Measurements from ENCODE around the gene LRRC45.

The LRRC45 gene

GRCh38 chr17:82063424-82064415, 40.6 kb downstream of the LRRC45 start:
- DNase-seq (ENCODE audit: low read depth) = no peak
- TF ChIP-seq, protein P1, sequence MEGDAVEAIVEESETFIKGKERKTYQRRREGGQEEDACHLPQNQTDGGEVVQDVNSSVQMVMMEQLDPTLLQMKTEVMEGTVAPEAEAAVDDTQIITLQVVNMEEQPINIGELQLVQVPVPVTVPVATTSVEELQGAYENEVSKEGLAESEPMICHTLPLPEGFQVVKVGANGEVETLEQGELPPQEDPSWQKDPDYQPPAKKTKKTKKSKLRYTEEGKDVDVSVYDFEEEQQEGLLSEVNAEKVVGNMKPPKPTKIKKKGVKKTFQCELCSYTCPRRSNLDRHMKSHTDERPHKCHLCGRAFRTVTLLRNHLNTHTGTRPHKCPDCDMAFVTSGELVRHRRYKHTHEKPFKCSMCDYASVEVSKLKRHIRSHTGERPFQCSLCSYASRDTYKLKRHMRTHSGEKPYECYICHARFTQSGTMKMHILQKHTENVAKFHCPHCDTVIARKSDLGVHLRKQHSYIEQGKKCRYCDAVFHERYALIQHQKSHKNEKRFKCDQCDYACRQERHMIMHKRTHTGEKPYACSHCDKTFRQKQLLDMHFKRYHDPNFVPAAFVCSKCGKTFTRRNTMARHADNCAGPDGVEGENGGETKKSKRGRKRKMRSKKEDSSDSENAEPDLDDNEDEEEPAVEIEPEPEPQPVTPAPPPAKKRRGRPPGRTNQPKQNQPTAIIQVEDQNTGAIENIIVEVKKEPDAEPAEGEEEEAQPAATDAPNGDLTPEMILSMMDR (IDR thresholded peaks at IDR 0.05; ENCODE audit: low read depth, low read length) = no peak
- TF ChIP-seq POLR2A (IDR thresholded peaks at IDR 0.05; ENCODE audit: extremely low read depth, insufficient read length) (no peak), MYC (IDR thresholded peaks at IDR 0.05; ENCODE audit: low read depth, low read length) (no peak)
- TF ChIP-seq, protein P2, sequence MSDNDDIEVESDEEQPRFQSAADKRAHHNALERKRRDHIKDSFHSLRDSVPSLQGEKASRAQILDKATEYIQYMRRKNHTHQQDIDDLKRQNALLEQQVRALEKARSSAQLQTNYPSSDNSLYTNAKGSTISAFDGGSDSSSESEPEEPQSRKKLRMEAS (IDR thresholded peaks at IDR 0.05; ENCODE audit: low read depth, low read length) = no peak
- peak overlapping the region; percentile 67 for H3K4me3 ChIP-seq (ENCODE audit: low read depth, low read length)

DNA sequence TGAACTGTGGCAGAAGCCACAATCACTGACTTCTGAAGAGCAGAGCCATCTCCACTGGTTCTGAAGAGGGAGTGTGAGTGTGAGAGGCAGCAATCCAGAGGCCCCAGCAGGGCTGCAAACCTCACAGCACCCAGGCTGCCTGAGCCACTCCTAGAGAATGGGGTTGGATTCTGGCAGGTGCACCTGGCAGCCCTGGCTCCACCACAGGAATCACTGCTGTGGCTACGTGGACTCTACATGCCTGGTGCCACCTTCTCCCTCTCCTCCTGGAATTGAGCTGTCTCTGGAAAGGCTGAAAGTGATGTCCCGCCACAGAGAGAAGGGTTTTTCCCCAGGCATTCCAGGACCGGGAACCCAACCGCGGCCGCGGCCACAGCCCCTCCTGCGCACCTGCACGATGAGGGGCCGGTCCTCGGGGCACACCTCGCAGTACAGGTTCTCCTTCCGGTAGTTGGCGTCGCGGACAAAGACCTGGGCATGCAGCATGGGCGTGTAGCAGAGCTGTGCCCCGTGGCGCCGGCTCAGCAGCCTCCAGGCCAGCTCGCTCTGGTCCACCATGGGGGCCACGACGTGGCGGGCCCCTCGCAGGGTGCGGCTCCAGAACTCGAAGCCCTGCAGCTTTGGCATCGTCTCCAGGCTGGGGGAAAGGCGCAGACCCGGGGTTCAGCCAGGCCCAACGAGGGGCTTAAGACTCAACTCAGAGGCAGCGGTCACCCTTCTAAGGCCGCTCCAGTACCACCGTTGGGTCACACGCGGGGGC, 41.5 kb downstream of the LRRC45 start:
- DNase-seq (ENCODE audit: low read depth) = no peak

DNA sequence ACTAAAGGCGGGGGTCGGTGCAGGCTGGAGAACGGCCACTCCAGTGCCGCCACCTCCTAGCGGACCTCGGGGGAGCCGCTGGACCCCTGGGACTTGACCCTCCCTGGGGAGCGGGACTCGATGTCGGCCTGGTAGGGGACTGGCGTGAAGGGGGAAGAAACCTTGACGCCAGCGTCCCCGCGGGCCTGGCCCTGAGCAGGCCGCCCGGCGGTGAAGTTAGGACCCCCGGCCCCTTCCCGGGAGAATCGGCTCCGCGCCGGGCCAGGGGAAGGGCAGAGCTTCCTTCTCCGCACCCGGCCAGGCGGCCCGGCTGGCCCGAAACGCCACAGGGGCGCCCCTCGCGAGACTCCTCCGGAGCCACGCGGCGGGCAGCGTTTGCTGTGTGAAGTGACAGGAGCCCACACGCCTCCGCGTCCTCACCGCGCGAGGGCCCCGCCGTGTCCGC, 42.1 kb downstream of the LRRC45 start:
- no peak for DNase-seq (ENCODE audit: low read depth)
- peak overlapping the region; percentile 67 for H3K4me3 ChIP-seq (ENCODE audit: low read depth, low read length)
- TF ChIP-seq MYC (IDR thresholded peaks at IDR 0.05; ENCODE audit: low read depth, low read length) (no peak), POLR2A (IDR thresholded peaks at IDR 0.05; ENCODE audit: extremely low read depth, insufficient read length) (no peak)
- TF ChIP-seq, protein P1 (IDR thresholded peaks at IDR 0.05; ENCODE audit: low read depth, low read length) = no peak
- TF ChIP-seq, protein P2 (IDR thresholded peaks at IDR 0.05; ENCODE audit: low read depth, low read length) = no peak

More for the DNA sequence above, 41.5 kb downstream of the LRRC45 start:
- peak overlapping the region; percentile 67 for H3K4me3 ChIP-seq (ENCODE audit: low read depth, low read length)
- TF ChIP-seq POLR2A (IDR thresholded peaks at IDR 0.05; ENCODE audit: extremely low read depth, insufficient read length) = no peak
- TF ChIP-seq, protein P1 (IDR thresholded peaks at IDR 0.05; ENCODE audit: low read depth, low read length) = no peak

GRCh38 chr17:82065638-82066303, 42.7 kb downstream of the LRRC45 start, which contains the start of gene DUS1L:
Gene DUS1L, minus strand, starts transcription at chr17:82065804. Its CDS starts 745 bp downstream, at chr17:82065059.
- TF ChIP-seq POLR2A (IDR thresholded peaks at IDR 0.05; ENCODE audit: extremely low read depth, insufficient read length) (peak; percentile 40), MYC (IDR thresholded peaks at IDR 0.05; ENCODE audit: low read depth, low read length) (peak; percentile 56; the same call in 1 of the 2 replicates)
- TF ChIP-seq, protein P2 (IDR thresholded peaks at IDR 0.05; ENCODE audit: low read depth, low read length) = peak; percentile 32; the same call in 1 of the 2 replicates
- TF ChIP-seq, protein P1 (IDR thresholded peaks at IDR 0.05; ENCODE audit: low read depth, low read length) = no peak
- peak; percentile 73 for DNase-seq (ENCODE audit: low read depth)

GRCh38 chr17:82070611-82071010, 47.5 kb downstream of the LRRC45 start:
- TF ChIP-seq, protein P2 (IDR thresholded peaks at IDR 0.05; ENCODE audit: low read depth, low read length) = no peak
- TF ChIP-seq, protein P1 (IDR thresholded peaks at IDR 0.05; ENCODE audit: low read depth, low read length) = no peak
- TF ChIP-seq MYC (IDR thresholded peaks at IDR 0.05; ENCODE audit: low read depth, low read length) = no peak
- no peak for TF ChIP-seq POLR2A (IDR thresholded peaks at IDR 0.05; ENCODE audit: extremely low read depth, insufficient read length)
- no peak for DNase-seq (ENCODE audit: low read depth)
- no peak overlapping the region for H3K4me3 ChIP-seq (ENCODE audit: low read depth, low read length)

More at GRCh38 chr17:82065638-82066303, 42.7 kb downstream of the LRRC45 start, which contains the start of gene DUS1L:
- H3K4me3 ChIP-seq (ENCODE audit: low read depth, low read length) = peak within 1 kb of the TSS; percentile 67
